ENCODE measurements around the gene TTBK2. TPM values are rescaled to one million over a fixed set of nuclear protein-coding genes. Genes with fewer than 3 reads are reported as not detected.

The TTBK2 gene
- total RNA-seq, 1 donor from 2014 or later = 8.8 TPM

GRCh38 chr15:42692536-42692935 lies 228.0 kb downstream of the TTBK2 start:
- H3K27ac ChIP-seq = no peak overlapping the region
- H3K27me3 ChIP-seq = no peaks in the 10 kb centered on the region
- DNase-seq (ENCODE audit: extremely low spot score in 2 of 2) = no peak
- H3K4me1 ChIP-seq = no peaks in the 10 kb centered on the region
- intact Hi-C loops (cut with DNase I) = no loop called here
- no peak overlapping the region for H3K4me3 ChIP-seq
- no peaks in the 10 kb centered on the region for H3K9me3 ChIP-seq
- H3K36me3 ChIP-seq = peaks cover 0 to 22% of the 10 kb centered on the region in 2 donors
- TF ChIP-seq POLR2A (IDR thresholded peaks at IDR 0.05) (no peak), POLR2AphosphoS5 (IDR thresholded peaks at IDR 0.05; ENCODE audit: insufficient read depth in 1 of 2, low read depth in 1 of 2) (no peak)

DNA sequence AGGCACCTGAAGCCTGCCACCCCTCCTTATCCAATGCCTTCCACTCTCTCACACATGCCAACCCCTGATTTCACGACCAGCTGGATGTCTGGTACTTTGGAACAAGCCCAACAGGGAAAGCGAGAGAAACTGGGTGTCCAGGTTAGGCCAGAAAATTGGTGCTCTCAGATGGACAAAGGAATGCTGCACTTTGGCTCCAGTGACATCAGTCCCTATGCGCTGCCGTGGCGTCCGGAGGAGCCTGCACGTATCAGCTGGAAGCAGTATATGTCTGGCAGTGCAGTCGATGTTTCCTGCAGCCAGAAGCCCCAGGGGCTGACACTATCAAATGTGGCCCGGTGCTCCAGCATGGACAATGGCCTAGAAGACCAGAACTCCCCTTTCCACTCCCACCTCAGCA lies 228.8 kb downstream of the TTBK2 start:
- DNase-seq (ENCODE audit: extremely low spot score in 2 of 2) = no peak
- intact Hi-C loops (cut with DNase I) = no loop called here
- H3K4me1 ChIP-seq = no peaks in the 10 kb centered on the region
- no peaks in the 10 kb centered on the region for H3K27me3 ChIP-seq
- no peak overlapping the region for H3K27ac ChIP-seq
- H3K36me3 ChIP-seq = peaks cover 0 to 22% of the 10 kb centered on the region in 2 donors
- no peaks in the 10 kb centered on the region for H3K9me3 ChIP-seq
- no peak for TF ChIP-seq POLR2A (IDR thresholded peaks at IDR 0.05)
- no peak for TF ChIP-seq CTCF (IDR thresholded peaks at IDR 0.05)
- no peak for TF ChIP-seq POLR2AphosphoS5 (IDR thresholded peaks at IDR 0.05; ENCODE audit: insufficient read depth in 1 of 2, low read depth in 1 of 2)
- no peak overlapping the region for H3K4me3 ChIP-seq

DNA sequence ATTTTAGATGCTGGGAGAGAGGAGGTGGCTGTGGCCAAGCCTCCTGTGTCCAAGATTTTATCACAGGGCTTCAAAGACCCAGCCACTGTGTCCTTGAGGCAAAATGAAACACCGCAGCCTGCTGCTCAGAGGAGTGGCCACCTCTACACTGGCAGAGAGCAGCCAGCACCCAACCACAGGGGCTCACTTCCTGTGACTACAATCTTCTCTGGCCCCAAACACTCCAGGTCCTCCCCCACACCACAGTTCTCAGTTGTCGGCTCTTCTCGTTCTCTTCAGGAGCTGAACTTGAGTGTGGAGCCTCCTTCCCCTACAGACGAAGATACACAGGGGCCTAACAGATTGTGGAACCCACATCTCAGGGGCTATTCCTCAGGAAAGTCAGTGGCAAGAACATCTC lies 229.3 kb downstream of the TTBK2 start:
- TF ChIP-seq POLR2AphosphoS5 (IDR thresholded peaks at IDR 0.05; ENCODE audit: insufficient read depth in 1 of 2, low read depth in 1 of 2) (no peak), POLR2A (IDR thresholded peaks at IDR 0.05) (no peak), CTCF (IDR thresholded peaks at IDR 0.05) (no peak)
- DNase-seq (ENCODE audit: extremely low spot score in 2 of 2) = no peak
- Histone ChIP-seq H3K36me3 (peaks cover 0 to 22% of the 10 kb centered on the region in 2 donors), H3K4me1 (no peaks in the 10 kb centered on the region), H3K9me3 (no peaks in the 10 kb centered on the region), H3K27ac (no peak overlapping the region), H3K27me3 (no peaks in the 10 kb centered on the region), H3K4me3 (no peak overlapping the region)
- intact Hi-C loops (cut with DNase I) = no loop called here

Small RNA genes lying within 50 kb of the gene (small RNA-seq; reads per million reads assigned to genes)
- gene KRT8P50 = not detected

Other genes starting within 250 kb of the TTBK2 start
- gene CDAN1, start 183.7 kb downstream of the TTBK2 start, total RNA-seq = 10.3 TPM
- 21.9 TPM for gene UBR1, start 185.3 kb upstream of the TTBK2 start, total RNA-seq
- gene TMEM62, start 212.8 kb upstream of the TTBK2 start, total RNA-seq = 86.9 TPM